K562 (cell line): ENCODE data around the gene SREBF1. TPM values are rescaled to one million over a fixed set of nuclear protein-coding genes. Genes with fewer than 3 reads are reported as not detected.

ENCODE experiments used
- CBFB ChIP-seq: sonication (generic); formaldehyde crosslinking; IDR thresholded peaks from 2 replicates; pipeline ENCODE4 v1.4.0; 2020; ENCODE audit warnings: mild to moderate bottlenecking, missing genetic modification reagents
- CBX8 ChIP-seq: fragments of 200-600 bp; sonication (generic); IDR thresholded peaks from 2 replicates; pipeline ENCODE4 v1.6.1; 2012; ENCODE audit warnings: borderline replicate concordance, mixed run types, low read depth, mild to moderate bottlenecking, moderate library complexity, mixed read lengths, low read length, control low read depth, inconsistent platforms; ENCODE audit not compliant: poor library complexity, severe bottlenecking; ENCODE audit errors: extremely low read depth
- E2F6 ChIP-seq, 2 experiments: IDR thresholded peaks; 2 replicates each; pipeline ENCODE4 v1.6.1; 2011; ENCODE audit warnings: borderline replicate concordance in 1 of 2, control low read depth in 1 of 2, low read depth in 1 of 2, low read length in 1 of 2, mild to moderate bottlenecking in 1 of 2, mixed read lengths in 1 of 2, moderate library complexity in 1 of 2; ENCODE audit not compliant: insufficient read depth in 1 of 2, insufficient read length in 1 of 2, poor library complexity in 1 of 2, severe bottlenecking in 1 of 2; ENCODE audit errors: extremely low read depth in 1 of 2
- RB1 ChIP-seq: fragments of 450-650 bp; IDR thresholded peaks from 2 replicates; pipeline ENCODE4 v1.6.1; 2017; ENCODE audit warnings: low read depth, mild to moderate bottlenecking
- RUNX1 ChIP-seq: sonication (generic); IDR thresholded peaks from 2 replicates; pipeline ENCODE4 v1.6.1; 2016; ENCODE audit warnings: antibody characterized with exemption, low read depth
- TFAP4 ChIP-seq: sonication (generic); formaldehyde crosslinking; IDR thresholded peaks from 2 replicates; pipeline ENCODE4 v1.8.0; 2022; ENCODE audit warnings: missing genetic modification reagents, mild to moderate bottlenecking, moderate library complexity, borderline replicate concordance
- WHSC1 ChIP-seq: IDR thresholded peaks from one replicate; pipeline ENCODE4 v1.6.1; 2012; ENCODE audit warnings: low read length, control low read depth, inconsistent platforms
- ZNF592 ChIP-seq: fragments of 450-650 bp; IDR thresholded peaks from 2 replicates; pipeline ENCODE4 v1.6.1; 2017; ENCODE audit warnings: antibody characterized with exemption, mild to moderate bottlenecking
- polyA plus RNA-seq, 8 experiments: library from polyadenylated mRNA; depleted of rRNA in 4 of 8; stranded (reverse) in 5 of 8; unstranded in 3 of 8; fragments of >200 nt; fragmentation: Nextera tagmentation in 2 of 8; fragmentation: Illumina TruSeq in 1 of 8; extraction: Ambion mirVana in 2 of 8; extraction: Trizol in 1 of 8; gene quantifications; 2 replicates each; pipeline versions ENCODE4 v1.2.1 to v1.2.3, GENCODE V29; 2011 to 2014; ENCODE audit warnings: inconsistent platforms in 1 of 8, missing spikeins in 1 of 8
- total RNA-seq, 7 experiments: library from RNA; depleted of rRNA in 6 of 7; stranded (reverse); fragments of >200 nt in 6 of 7; fragmentation: Illumina TruSeq in 2 of 7; extraction: Trizol in 2 of 7; gene quantifications; 2 replicates each; pipeline versions ENCODE4 v1.2.1 to v1.2.3, GENCODE V29; 2011 to 2021; ENCODE audit warnings: low replicate concordance in 1 of 7

SREBF1 gene
- total and polyA plus RNA-seq, 9 of the 15 experiments (the other 6 are each of a cell fraction or from before 2014, with no cell fraction given): 1.6 to 169 (median 69.4) TPM

GRCh38 chr17:17822189-17822588, 14.6 kb downstream of the SREBF1 start (continued):
- no peak for TF ChIP-seq ZNF592
- TF ChIP-seq RB1: no peak
- no peak for TF ChIP-seq CBFB (CRISPR knock-in tag)
- TF ChIP-seq CBX8: no peak
- TF ChIP-seq TFAP4 (CRISPR knock-in tag): peak; percentile 66; the same call in 1 of the 2 replicates
- no peak for TF ChIP-seq E2F6 (IDR thresholded peaks at IDR 0.05; ENCODE audit: borderline replicate concordance in 1 of 2, extremely low read depth in 1 of 2, insufficient read depth in 1 of 2, insufficient read length in 1 of 2, low read depth in 1 of 2, low read length in 1 of 2, poor library complexity in 1 of 2, severe bottlenecking in 1 of 2)
- no peak for TF ChIP-seq RUNX1
- no peak for TF ChIP-seq WHSC1
